Astrocyte (in vitro differentiated cells and primary cell): ENCODE measurements around the gene METTL23.

ENCODE experiments used
- EZH2 ChIP-seq: IDR thresholded peaks from 2 replicates; pipeline ENCODE4 v1.6.1; 2012; ENCODE audit warnings: mild to moderate bottlenecking, low read length, inconsistent platforms; ENCODE audit not compliant: insufficient read depth
- TF ChIP-seq, protein P1 (sequence below): IDR thresholded peaks from 2 replicates; pipeline ENCODE4 v1.5.1; 2011; ENCODE audit warnings: low read depth, mild to moderate bottlenecking, inconsistent platforms, low read length, moderate library complexity; ENCODE audit not compliant: insufficient read depth

- TF ChIP-seq, protein P1, sequence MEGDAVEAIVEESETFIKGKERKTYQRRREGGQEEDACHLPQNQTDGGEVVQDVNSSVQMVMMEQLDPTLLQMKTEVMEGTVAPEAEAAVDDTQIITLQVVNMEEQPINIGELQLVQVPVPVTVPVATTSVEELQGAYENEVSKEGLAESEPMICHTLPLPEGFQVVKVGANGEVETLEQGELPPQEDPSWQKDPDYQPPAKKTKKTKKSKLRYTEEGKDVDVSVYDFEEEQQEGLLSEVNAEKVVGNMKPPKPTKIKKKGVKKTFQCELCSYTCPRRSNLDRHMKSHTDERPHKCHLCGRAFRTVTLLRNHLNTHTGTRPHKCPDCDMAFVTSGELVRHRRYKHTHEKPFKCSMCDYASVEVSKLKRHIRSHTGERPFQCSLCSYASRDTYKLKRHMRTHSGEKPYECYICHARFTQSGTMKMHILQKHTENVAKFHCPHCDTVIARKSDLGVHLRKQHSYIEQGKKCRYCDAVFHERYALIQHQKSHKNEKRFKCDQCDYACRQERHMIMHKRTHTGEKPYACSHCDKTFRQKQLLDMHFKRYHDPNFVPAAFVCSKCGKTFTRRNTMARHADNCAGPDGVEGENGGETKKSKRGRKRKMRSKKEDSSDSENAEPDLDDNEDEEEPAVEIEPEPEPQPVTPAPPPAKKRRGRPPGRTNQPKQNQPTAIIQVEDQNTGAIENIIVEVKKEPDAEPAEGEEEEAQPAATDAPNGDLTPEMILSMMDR = no peak
- no peak for TF ChIP-seq EZH2
Measured at GRCh38 chr17:76701471-76701967, 25.1 kb upstream of the METTL23 start.
